ENCODE data around the gene GIMAP6.
"Not testable (repeated sequence)": the region's sequence is repeated elsewhere in the genome, so short reads cannot be mapped to it uniquely, and the experiment has no call there.

Gene GIMAP6

DNA sequence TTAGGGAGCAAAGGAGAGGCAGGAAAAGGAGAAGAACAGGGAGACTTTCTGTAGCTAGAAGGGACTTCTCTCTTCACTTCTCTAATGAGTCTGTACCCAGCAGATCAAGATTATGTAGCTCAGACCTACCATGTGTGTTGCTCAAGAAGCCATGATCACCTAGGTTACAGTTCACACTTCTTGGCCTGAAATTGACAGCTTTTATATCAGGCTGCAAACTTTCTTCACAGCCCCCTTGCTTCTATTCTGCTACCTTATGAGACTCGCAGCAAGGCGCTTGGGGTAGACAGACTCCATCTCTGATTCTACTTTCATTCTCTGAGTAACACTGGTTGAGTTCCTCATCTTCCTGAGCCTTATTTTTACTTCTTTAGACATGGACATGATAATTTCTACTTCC, 33.7 kb upstream of the GIMAP6 start:
- TF ChIP-seq, protein P1, sequence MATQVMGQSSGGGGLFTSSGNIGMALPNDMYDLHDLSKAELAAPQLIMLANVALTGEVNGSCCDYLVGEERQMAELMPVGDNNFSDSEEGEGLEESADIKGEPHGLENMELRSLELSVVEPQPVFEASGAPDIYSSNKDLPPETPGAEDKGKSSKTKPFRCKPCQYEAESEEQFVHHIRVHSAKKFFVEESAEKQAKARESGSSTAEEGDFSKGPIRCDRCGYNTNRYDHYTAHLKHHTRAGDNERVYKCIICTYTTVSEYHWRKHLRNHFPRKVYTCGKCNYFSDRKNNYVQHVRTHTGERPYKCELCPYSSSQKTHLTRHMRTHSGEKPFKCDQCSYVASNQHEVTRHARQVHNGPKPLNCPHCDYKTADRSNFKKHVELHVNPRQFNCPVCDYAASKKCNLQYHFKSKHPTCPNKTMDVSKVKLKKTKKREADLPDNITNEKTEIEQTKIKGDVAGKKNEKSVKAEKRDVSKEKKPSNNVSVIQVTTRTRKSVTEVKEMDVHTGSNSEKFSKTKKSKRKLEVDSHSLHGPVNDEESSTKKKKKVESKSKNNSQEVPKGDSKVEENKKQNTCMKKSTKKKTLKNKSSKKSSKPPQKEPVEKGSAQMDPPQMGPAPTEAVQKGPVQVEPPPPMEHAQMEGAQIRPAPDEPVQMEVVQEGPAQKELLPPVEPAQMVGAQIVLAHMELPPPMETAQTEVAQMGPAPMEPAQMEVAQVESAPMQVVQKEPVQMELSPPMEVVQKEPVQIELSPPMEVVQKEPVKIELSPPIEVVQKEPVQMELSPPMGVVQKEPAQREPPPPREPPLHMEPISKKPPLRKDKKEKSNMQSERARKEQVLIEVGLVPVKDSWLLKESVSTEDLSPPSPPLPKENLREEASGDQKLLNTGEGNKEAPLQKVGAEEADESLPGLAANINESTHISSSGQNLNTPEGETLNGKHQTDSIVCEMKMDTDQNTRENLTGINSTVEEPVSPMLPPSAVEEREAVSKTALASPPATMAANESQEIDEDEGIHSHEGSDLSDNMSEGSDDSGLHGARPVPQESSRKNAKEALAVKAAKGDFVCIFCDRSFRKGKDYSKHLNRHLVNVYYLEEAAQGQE (IDR thresholded peaks at IDR 0.05; ENCODE audit: insufficient replicate concordance, low read depth), result no peak
- TF ChIP-seq SPI1 (IDR thresholded peaks at IDR 0.05; ENCODE audit: borderline replicate concordance, low read depth) (no peak), POLR2AphosphoS5 (IDR thresholded peaks at IDR 0.05; ENCODE audit: low read depth) (no peak), GABPA (IDR thresholded peaks at IDR 0.05; ENCODE audit: low read depth) (no peak), CTCF (IDR thresholded peaks at IDR 0.05; ENCODE audit: insufficient read depth, low read length) (no peak)
- no peaks in the 10 kb centered on the region for H3K27me3 ChIP-seq (ENCODE audit: insufficient read depth, poor library complexity, severe bottlenecking)
- H3K4me3 ChIP-seq (replicated peaks; ENCODE audit: insufficient read depth, low read length), result no peak overlapping the region
- no peak overlapping the region for H3K27ac ChIP-seq (replicated peaks)
- DNase-seq (ENCODE audit: low read depth in 1 of 2, low spot score in 1 of 2), result no peak

- no peak for TF ChIP-seq SPI1 (IDR thresholded peaks at IDR 0.05; ENCODE audit: borderline replicate concordance, low read depth)
- no peak for TF ChIP-seq CTCF (IDR thresholded peaks at IDR 0.05; ENCODE audit: insufficient read depth, low read length)
- Histone ChIP-seq H3K27ac (replicated peaks) (no peak overlapping the region), H3K4me3 (replicated peaks; ENCODE audit: insufficient read depth, low read length) (no peak overlapping the region), H3K27me3 (ENCODE audit: insufficient read depth, poor library complexity, severe bottlenecking) (no peaks in the 10 kb centered on the region)
- DNase-seq (ENCODE audit: low read depth in 1 of 2, low spot score in 1 of 2), result no peak
Observed at GRCh38 chr7:150665089-150665748, 33.0 kb upstream of the GIMAP6 start.

DNA sequence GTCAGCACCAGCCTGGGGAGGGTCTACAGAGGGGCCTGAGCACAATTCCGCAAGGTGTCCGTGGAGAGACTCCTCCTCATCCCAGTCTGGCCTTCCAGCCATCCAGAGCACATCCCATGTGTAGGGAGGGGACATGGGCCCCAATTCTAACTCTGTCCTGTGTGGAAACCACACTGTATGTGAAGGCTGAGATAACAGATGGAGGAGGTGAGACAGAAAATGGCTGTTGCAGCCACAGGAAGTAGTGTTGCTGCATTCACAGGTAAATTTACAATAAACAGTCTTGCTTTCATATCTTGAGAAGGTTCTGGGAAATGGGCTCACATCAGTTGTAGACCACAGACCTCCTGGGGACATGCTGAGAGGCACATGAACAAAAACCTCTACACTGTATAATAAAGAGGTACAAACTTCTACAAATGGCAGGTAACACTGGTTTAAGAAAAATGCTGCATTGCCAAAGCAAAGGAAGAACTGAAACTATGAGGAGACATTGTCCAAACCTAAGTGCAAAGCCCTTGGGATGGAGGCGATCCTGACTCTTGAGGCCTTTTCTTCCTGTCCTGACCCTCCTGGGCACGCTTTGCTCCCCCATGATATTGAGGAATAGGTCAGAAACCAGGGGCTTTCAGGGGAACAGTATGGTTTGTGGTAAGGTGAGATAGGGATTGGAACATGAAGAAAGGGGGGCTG, 31.8 kb upstream of the GIMAP6 start:
- no peaks in the 10 kb centered on the region for H3K27me3 ChIP-seq (ENCODE audit: insufficient read depth, poor library complexity, severe bottlenecking)
- no peak for DNase-seq (ENCODE audit: low read depth in 1 of 2, low spot score in 1 of 2)
- TF ChIP-seq SPI1 (IDR thresholded peaks at IDR 0.05; ENCODE audit: borderline replicate concordance, low read depth) (no peak), POLR2AphosphoS5 (IDR thresholded peaks at IDR 0.05; ENCODE audit: low read depth) (no peak), CTCF (IDR thresholded peaks at IDR 0.05; ENCODE audit: insufficient read depth, low read length) (no peak), GABPA (IDR thresholded peaks at IDR 0.05; ENCODE audit: low read depth) (no peak)
- TF ChIP-seq, protein P1 (IDR thresholded peaks at IDR 0.05; ENCODE audit: insufficient replicate concordance, low read depth), result no peak
- no peak overlapping the region for H3K27ac ChIP-seq (replicated peaks)
- no peak overlapping the region for H3K4me3 ChIP-seq (replicated peaks; ENCODE audit: insufficient read depth, low read length)

DNA sequence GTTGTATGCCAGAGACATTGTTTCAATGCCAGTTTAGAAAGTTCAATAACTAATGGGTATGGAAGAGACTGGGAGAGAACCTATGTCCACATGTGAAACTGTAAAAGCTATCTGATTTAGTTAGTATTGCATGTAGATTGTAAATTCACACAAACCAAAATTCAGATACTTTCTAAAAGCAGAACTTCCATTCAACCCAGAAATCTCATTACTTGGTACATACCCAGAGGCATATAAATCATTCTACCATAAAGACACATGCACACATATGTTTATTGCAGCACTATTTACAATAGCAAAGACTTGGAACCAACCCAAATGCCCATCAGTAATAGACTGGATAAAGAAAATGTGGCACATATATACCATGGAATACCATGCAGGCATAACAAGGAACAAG, 30.6 kb upstream of the GIMAP6 start:
- not testable (repeated sequence) for H3K27me3 ChIP-seq (ENCODE audit: insufficient read depth, poor library complexity, severe bottlenecking); H3K4me3 ChIP-seq (replicated peaks; ENCODE audit: insufficient read depth, low read length); DNase-seq (ENCODE audit: low read depth in 1 of 2, low spot score in 1 of 2); H3K27ac ChIP-seq (replicated peaks)

Data from HL-60 (cell line).